OCI-LY1 (cell line): Measurements from ENCODE around the gene POLQ.

Source experiments
- CTCF ChIP-seq: fragments of 200-600 bp; sonication (generic), shearing (Covaris generic); IDR thresholded peaks from 2 replicates; pipeline ENCODE4 v1.5.1; 2017; ENCODE audit warnings: mild to moderate bottlenecking, antibody characterized with exemption, low read length, moderate library complexity, mixed read lengths
- EZH2 ChIP-seq: fragments of 200-600 bp; sonication (generic), shearing (Covaris generic); IDR thresholded peaks from 2 replicates; pipeline ENCODE4 v1.8.0; 2017; ENCODE audit warnings: borderline replicate concordance, mixed run types, mild to moderate bottlenecking, antibody characterized with exemption, low read length, moderate library complexity, mixed read lengths

- TF ChIP-seq CTCF = no peak
- no peak for TF ChIP-seq EZH2
Observed at GRCh38 chr3:121481106-121481880, 64.5 kb downstream of the POLQ start.
